ENCODE results near the gene PDE4C.

The PDE4C gene

DNA sequence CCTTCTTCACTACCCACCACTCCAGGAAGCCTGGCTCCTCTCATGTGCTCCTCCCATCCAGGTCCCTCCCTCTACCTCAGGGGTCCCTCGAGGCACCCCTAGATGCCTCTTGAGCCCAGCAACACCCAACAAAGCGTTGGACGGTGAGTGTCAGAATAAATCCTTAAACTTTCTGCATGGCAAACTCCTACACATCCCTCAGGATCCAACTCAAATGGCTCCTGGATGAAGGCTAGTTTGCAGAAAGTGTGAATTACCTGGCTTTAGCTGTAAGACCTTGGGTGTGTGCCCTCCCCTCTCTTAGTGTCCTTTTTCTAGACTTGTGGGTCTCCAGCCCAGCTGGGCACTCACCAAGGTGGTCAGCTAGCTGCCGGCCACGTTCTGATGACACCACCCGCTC, 27.9 kb downstream of the PDE4C start:
- no peak for DNase-seq (ENCODE audit: low read depth)

DNA sequence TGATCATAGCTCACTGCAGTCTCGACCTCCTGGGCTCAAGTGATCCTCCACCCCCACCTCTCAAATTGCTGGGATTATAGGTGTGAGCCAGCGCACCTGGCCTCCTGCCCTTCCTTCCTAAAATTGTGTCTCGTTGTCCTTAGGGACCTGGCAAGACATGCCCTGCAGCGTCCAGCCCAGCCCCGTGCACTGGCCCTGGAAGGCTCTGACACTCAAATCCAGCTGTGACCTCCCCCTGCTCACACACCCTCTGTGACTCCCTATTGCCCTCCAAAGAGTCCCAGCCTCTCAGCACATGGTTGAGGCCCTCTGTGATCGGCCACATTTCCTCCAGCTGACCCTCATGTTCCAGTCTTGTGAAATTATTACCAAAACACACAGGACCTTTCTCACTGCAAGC, 28.3 kb downstream of the PDE4C start:
- DNase-seq (ENCODE audit: low read depth): no peak

DNA sequence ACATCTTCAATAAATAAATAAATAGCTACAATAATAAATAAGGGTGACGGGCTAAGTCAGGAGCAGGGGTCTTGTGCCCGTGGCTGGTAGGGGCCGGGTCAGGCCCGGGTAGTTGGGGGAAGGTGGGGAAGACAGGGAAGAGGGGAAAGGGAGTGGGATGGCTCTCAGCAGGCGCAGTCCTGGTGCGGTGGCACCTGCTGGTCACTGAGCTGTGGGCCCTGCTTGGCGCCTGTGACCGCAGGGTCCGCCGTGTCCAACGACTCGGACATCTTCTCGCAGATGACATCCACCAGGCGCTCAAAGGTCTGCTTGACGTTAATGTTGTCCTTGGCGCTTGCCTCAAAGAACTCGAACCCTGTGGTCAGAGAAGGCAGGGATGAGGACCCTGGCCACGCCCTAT, 28.9 kb downstream of the PDE4C start:
- DNase-seq (ENCODE audit: low read depth): no peak

DNA sequence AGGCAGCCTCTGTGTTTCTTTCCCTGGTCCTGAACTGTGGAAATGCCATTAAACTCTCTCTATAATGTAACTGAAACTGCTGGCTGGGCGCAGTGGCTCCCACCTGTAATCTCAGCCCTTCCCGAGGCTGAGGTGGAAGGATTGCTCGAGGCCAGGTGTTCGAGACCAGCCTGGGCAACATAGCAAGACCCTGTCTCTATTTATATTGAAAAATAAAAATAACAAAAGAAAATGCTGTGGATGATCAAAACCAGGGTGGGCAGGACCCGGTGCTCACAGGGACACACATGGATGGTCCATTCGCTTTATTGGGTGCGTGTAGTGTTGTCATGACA, 29.8 kb downstream of the PDE4C start:
- no peak for DNase-seq (ENCODE audit: low read depth)

DNA sequence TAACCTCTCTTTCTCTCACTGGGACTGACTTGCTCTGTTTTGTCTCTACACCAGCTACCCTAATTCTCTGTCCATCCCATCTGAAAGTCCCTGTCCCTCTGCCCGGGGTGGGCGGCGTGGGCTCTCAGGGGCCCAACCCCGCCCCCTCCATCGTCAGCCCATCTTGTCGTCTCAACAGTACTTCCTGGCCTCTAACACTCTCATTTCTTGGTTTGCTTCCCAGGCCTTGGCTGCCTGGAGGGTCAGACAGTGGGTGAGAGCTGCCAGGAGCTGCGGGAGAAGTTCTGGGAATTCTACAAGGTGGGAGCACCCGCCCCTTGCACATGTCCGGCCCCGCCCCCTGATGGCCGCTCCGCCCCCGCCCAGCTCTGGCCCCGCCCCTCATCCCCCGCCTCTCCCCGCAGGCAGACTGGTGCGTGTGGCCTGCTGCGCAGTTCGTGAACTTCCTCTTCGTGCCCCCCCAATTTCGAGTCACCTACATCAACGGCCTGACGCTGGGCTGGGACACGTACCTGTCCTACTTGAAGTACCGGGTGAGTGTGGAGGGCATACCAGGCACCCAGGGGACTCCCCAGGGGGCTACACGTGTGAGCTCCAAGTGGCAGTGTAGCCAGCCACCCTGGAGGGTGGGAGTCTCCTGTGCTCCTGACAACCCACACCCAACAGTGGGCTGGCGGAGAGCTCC, 31.5 kb downstream of the PDE4C start:
- DNase-seq (ENCODE audit: low read depth): no peak

GRCh38 chr19:18194181-18194530, 32.1 kb downstream of the PDE4C start:
- no peak for DNase-seq (ENCODE audit: low read depth)

DNA sequence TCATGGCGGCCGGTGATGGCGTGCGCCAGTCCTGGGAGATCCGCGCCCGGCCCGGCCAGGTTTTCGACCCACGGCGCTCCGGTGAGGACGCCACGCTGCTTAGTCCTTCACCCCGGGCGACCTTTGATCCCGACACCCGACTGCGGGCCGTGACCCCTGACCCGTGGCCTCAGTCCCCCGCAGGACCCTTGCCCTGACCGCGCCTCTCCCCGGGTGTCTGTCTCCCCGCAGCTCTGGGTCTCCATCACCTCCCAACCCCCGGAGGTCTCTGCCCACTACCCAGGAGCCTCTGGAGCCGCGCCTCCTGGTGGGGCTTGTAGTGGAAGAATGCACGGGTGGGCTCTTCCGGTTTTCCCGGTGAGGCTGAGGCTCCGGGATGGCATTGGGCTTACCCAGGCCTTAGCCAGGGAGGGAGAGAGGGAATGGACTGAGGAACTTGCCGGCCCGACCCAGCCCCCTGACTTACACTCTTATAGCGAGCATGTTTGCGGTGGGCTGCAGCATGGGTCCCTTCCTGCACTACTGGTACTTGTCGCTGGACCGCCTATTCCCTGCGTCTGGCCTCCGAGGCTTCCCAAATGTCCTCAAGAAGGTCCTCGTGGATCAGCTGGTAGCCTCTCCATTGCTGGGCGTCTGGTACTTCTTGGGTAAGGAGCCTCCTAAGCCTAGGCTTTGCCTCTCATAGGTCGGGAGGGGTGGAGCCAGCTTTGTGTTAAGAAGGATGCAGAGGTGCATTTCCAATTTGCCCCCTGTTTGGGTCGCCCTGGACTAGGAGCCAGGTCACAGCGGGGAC, 32.7 kb downstream of the PDE4C start:
- DNase-seq (ENCODE audit: low read depth): no peak

GRCh38 chr19:18192673-18193387, 33.4 kb downstream of the PDE4C start, which contains the start of gene MPV17L2:
TSS of gene MPV17L2 (plus strand) at chr19:18193218. CDS start at chr19:18193282, 64 bp downstream.
- peak; percentile 100 for DNase-seq (ENCODE audit: low read depth)

DNA sequence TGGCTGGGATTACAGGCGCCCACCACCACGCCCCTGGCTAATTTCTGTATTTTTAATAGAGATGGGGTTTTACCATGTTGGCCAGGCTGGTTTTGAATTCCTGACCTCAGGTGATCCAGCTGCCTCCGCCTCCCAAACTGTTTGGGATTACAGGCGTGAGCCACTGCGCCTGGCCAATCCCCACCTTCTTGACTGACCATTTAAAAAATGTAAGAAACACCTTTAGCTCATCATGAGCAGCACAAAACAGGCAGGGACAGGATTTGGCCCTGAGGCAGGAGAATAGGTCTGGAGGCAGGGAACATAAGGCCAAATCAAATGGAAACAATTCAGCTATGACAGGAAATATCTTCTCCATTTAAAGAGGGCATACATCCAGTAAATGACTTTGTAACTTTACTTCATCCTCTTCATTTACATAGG, 34.6 kb downstream of the PDE4C start:
- no peak for DNase-seq (ENCODE audit: low read depth)

DNA sequence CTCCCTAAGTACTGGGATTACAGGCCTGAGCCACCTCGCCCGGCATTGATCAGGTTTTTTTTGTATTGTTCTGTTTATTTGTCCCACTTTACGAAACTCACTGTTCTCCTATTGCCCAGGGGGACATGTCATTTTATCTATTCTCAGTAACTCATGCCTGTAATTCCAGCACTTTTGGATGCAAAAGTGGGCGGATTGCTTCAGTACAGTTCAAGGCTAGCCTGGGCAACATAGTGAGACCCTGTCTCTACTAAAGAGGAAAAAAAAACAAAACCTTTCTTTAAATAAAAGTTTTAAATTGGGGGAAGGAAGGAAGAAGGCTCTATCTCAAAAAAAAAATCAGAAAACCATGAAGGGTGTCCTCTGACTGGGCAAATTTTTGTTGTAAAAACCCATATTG, 36.0 kb downstream of the PDE4C start:
- DNase-seq (ENCODE audit: low read depth): no peak

- DNase-seq (ENCODE audit: low read depth): no peak
Measured at GRCh38 chr19:18185538-18185937, 40.7 kb downstream of the PDE4C start.

GRCh38 chr19:18183529-18183928, 42.7 kb downstream of the PDE4C start:
- DNase-seq (ENCODE audit: low read depth): no peak

GRCh38 chr19:18179957-18180356, 46.3 kb downstream of the PDE4C start:
- no peak for DNase-seq (ENCODE audit: low read depth)

GRCh38 chr19:18176367-18177310, 49.6 kb downstream of the PDE4C start:
- no peak for DNase-seq (ENCODE audit: low read depth)

DNA sequence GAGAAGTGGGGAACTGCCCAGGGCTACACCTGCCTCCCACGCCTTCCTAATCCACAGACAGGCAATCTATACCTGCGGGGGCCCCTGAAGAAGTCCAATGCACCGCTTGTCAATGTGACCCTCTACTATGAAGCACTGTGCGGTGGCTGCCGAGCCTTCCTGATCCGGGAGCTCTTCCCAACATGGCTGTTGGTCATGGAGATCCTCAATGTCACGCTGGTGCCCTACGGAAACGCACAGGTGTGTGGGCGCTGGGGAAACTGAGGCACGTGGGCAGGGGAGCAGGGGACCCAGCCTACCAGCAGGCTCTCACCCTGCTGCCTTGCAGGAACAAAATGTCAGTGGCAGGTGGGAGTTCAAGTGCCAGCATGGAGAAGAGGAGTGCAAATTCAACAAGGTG, 51.3 kb downstream of the PDE4C start:
- DNase-seq (ENCODE audit: low read depth): no peak
